ENCODE measurements around the gene PROP1.

DNA sequence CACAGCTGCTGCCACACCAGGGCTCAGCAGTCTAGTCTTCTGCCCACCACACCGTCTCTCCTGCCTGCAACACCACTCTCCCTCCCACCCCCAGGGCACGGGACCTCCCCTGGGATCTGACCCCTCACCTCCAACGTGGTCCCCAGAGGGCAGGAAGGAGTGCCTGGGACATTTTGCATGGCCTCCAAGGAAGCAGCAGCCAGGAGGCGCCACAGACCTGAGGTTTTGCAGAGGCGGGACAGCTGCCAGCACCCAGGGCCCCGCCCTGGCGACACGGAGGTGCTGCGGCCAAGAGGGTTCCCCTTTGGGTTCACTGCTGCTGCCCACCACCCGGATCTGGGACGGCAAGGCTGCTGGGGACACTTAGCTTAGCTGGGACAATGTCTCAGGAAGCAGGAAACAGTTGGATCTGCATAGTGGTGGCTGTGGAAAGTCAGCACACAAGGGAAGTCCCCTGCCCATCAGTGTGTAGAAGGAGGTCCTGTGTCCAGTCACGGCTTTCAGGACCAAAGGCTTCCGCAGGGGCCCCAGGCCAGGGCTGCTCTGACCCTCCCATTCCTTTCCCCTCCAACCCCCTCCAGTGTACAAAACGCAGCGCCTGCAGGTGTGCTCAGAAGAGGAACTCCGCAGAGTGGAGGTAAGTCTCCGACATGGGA, 13.8 kb downstream of the PROP1 start:
- TF ChIP-seq, protein P1, sequence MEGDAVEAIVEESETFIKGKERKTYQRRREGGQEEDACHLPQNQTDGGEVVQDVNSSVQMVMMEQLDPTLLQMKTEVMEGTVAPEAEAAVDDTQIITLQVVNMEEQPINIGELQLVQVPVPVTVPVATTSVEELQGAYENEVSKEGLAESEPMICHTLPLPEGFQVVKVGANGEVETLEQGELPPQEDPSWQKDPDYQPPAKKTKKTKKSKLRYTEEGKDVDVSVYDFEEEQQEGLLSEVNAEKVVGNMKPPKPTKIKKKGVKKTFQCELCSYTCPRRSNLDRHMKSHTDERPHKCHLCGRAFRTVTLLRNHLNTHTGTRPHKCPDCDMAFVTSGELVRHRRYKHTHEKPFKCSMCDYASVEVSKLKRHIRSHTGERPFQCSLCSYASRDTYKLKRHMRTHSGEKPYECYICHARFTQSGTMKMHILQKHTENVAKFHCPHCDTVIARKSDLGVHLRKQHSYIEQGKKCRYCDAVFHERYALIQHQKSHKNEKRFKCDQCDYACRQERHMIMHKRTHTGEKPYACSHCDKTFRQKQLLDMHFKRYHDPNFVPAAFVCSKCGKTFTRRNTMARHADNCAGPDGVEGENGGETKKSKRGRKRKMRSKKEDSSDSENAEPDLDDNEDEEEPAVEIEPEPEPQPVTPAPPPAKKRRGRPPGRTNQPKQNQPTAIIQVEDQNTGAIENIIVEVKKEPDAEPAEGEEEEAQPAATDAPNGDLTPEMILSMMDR (IDR thresholded peaks at IDR 0.05), result no peak
- no peak for TF ChIP-seq POLR2A (IDR thresholded peaks at IDR 0.05)
